Pons (tissue), 1 donor: ENCODE measurements around the gene FRMPD2.
"Not testable (repeated sequence)": the region's sequence is repeated elsewhere in the genome, so short reads cannot be mapped to it uniquely, and the experiment has no call there.

Experiments
- DNase-seq: peaks from one replicate; pipeline ENCODE4 v3.0.0-alpha.2; 2016; ENCODE audit warnings: low spot score

Gene FRMPD2

GRCh38 chr10:48231699-48232315, 42.7 kb downstream of the FRMPD2 start:
- no peak for DNase-seq

GRCh38 chr10:48231178-48231577, 43.3 kb downstream of the FRMPD2 start:
- no peak for DNase-seq

GRCh38 chr10:48227213-48227612, 47.3 kb downstream of the FRMPD2 start:
- no peak for DNase-seq

GRCh38 chr10:48224979-48225560, 49.4 kb downstream of the FRMPD2 start:
- DNase-seq, result no peak

GRCh38 chr10:48224296-48224695, 50.2 kb downstream of the FRMPD2 start:
- DNase-seq, result no peak

- no peak for DNase-seq
Measured at GRCh38 chr10:48221814-48222213, 52.7 kb downstream of the FRMPD2 start.

- not testable (repeated sequence) for DNase-seq
Measured at GRCh38 chr10:48221031-48221430, 53.5 kb downstream of the FRMPD2 start.

GRCh38 chr10:48219194-48219593, 55.3 kb downstream of the FRMPD2 start:
- no peak for DNase-seq

- no peak for DNase-seq
Measured at GRCh38 chr10:48216744-48217143, 57.8 kb downstream of the FRMPD2 start.

- no peak for DNase-seq
Measured at GRCh38 chr10:48216204-48216505, 58.3 kb downstream of the FRMPD2 start.

- no peak for DNase-seq
Measured at GRCh38 chr10:48215486-48216203, 58.9 kb downstream of the FRMPD2 start.

- DNase-seq, result no peak
Measured at GRCh38 chr10:48214716-48215485, 59.6 kb downstream of the FRMPD2 start.

GRCh38 chr10:48213047-48213446, 61.4 kb downstream of the FRMPD2 start:
- peak; percentile 69 for DNase-seq

- DNase-seq, result no peak
Measured at GRCh38 chr10:48211777-48212176, 62.7 kb downstream of the FRMPD2 start.

- no peak for DNase-seq
Measured at GRCh38 chr10:48210966-48211365, 63.5 kb downstream of the FRMPD2 start.

- DNase-seq, result no peak
Measured at GRCh38 chr10:48210391-48210790, 64.1 kb downstream of the FRMPD2 start.

- no peak for DNase-seq
Measured at GRCh38 chr10:48209241-48209640, 65.3 kb downstream of the FRMPD2 start.

- DNase-seq, result no peak
Measured at GRCh38 chr10:48207853-48208252, 66.6 kb downstream of the FRMPD2 start.

- no peak for DNase-seq
Measured at GRCh38 chr10:48206482-48207250, 67.8 kb downstream of the FRMPD2 start.

GRCh38 chr10:48205918-48206317, 68.6 kb downstream of the FRMPD2 start:
- no peak for DNase-seq

- DNase-seq, result no peak
Measured at GRCh38 chr10:48199580-48200377, 74.7 kb downstream of the FRMPD2 start.
